HG03196 (cell line): ENCODE data around the gene RHBG.

Experiments used
- ATAC-seq: cut with Tn5 transposase; IDR thresholded peaks from one replicate; pipeline ENCODE4 v1.9.1; 2021; ENCODE audit not compliant: unreplicated experiment

RHBG gene

DNA sequence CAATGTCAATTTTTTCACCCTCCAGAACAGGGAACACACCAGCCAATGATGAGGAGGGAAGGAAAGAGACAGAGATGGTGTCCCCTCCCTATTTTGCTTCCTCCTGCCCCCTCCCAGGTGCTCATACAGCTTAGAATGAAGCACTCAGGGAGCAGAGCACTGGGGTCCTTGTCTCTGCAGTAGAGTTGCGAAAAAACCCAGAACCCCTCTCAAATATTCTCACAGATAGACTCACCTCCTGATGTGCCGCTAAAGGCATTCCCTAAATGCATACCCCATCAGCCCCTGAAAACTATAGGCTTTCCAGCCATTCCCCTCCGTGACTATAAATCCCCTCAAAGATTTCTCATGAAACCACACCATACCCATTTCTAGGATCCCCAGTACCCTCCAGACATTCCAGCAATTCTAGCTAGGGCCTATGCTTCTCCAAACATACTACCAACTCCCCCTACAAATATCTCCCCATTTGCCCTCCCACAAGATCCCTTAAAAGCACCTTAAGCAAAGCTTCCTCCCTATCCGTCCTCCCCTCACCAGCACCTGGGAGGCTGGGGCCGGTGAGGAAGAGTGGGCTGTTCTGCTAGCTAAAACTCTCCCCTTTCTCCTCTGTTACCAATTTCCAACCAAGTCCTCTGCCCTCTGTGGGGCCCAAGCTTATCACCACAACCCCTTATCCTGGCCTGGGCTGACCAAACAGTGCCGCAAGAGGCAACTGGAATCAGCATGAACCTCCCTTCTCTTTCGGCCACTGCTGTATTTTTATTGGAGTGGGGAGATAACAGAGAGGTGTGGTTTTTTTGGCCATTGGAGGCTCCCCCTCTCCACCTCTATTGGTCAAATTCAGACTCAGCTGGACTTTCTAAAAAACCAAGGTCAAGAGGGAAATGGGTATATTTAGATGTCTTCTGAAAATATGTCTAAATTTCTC is 54.7 kb downstream of the RHBG start:
- no peak for ATAC-seq

DNA sequence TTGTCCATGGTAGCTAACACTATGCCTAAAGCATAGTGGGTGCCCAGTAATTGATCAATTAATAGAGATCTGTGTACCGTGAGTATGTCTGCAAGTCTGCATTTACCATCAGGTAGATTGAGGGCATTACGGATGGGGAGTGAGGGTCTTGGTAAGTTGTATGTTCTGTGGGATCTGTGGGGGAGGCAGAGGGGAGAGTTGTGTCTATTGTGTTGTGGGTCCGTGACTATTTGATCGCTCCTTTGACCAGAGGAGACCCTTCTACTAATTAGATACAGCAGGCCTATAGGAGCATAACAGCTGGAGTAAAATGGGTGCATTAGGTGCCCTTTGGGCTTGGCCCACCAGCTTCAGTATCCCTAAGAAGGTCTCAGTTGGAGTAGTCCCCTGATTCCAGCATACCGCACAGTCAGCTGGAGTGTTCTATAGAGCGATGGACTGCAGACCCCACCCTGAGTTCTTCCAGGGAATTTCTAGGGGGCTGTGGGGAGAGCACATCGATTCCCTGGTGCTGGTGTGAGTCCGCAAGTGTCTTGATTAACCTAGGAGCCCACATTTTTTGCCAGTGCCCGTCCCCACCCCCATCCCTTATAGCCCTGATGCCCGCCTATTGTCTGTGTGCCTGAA is 55.9 kb downstream of the RHBG start:
- no peak for ATAC-seq

GRCh38 chr1:156425943-156426342 is 56.9 kb downstream of the RHBG start:
- ATAC-seq, result no peak

- ATAC-seq, result no peak
These were observed 58.9 kb downstream of the RHBG start for GRCh38 chr1:156427957-156428356.

- ATAC-seq, result no peak
These were observed 59.8 kb downstream of the RHBG start for GRCh38 chr1:156428746-156429288.

- no peak for ATAC-seq
These were observed 60.5 kb downstream of the RHBG start for GRCh38 chr1:156429313-156430060.

DNA sequence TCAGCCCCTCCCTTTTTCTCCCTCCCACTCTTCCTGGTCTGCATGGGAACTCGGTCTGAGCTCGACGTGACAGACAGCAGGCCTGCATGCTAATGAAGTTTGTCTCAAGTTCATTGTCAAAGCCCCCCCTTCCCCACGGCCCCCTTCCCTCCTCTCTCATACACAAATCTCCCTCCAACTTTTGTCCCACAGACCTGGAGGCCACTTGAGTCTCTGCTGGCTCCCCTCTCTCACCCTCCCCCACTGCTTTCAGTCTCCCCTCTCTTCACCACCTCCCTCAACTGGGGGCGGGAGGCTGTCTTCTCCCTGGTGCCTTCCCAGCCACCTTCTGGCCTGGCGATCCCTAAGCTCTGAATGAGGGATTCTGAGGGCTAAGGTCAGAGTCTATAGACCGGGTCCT is 61.3 kb downstream of the RHBG start:
- no peak for ATAC-seq

DNA sequence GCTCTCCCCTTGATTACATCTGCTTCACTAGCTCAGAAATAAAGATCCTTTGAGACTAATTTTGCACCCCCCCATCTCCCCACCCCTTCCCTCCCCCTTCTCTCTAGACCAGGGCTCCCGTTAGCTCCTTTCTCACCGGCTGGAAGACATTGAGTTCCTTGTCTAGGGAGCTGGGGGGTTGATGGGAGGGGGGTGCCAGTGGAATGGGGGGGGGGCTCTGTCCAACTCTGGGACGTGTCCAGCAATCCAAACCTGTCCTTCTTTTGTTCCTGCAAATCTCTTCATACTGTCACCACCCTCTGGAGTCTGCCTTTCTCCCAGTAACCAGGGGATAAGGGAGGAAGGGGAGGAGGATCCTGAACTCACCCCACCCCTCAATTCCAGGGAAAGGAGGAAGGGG is 61.9 kb downstream of the RHBG start:
- no peak for ATAC-seq

GRCh38 chr1:156431366-156431765 is 62.4 kb downstream of the RHBG start:
- no peak for ATAC-seq

DNA sequence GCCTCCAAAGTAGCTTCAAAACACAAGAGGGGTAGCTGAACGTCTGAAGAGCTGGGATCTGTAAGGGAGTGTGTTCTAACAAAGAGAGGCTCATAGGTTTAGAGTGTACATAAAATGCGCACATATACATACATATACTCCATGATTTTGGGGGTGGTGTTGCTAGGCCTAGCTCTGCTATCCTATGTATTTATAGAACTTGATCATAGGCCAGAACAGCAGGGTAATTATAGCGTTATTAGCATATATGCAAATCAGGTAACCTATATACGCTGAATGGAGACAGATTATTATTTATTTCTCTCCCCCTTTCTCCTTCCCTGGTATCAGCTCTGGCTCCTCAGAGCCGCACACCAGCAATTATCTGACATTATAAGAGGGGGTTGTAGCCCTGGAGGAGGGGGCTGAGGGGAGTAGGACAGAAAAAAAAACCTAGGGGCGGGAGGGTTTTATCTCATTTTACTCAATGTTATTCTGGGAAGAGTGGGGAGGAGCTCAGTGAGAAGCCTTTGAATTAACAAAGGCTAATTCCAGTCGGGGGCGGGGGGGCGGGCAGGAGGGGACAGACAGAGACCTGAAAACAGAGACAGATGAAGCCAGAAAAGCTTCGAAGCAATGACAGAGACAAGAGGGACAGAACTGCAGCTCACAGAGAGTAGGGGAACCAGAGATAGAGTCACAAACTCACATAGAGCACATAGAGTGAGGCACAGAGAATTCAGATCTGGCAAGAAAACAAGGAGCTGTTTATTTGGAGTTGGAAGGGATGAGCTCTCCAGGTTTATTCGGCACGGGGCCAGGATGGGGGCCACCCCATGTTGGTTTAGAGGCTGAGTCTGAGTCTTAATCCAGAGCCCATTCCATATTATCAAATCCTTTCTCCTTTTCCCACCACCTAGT is 63.0 kb downstream of the RHBG start:
- no peak for ATAC-seq

GRCh38 chr1:156432669-156433018 is 63.6 kb downstream of the RHBG start:
- no peak for ATAC-seq

- no peak for ATAC-seq
These were observed 64.0 kb downstream of the RHBG start for GRCh38 chr1:156433032-156433431.

GRCh38 chr1:156433602-156434001 is 64.6 kb downstream of the RHBG start:
- ATAC-seq, result no peak
